ENCODE data around the gene EFCAB14. TPM values are rescaled to one million over a fixed set of nuclear protein-coding genes. Genes with fewer than 3 reads are reported as not detected.

EFCAB14 gene
- total RNA-seq, 1 experiment from 2014 or later = 52.5 TPM

DNA sequence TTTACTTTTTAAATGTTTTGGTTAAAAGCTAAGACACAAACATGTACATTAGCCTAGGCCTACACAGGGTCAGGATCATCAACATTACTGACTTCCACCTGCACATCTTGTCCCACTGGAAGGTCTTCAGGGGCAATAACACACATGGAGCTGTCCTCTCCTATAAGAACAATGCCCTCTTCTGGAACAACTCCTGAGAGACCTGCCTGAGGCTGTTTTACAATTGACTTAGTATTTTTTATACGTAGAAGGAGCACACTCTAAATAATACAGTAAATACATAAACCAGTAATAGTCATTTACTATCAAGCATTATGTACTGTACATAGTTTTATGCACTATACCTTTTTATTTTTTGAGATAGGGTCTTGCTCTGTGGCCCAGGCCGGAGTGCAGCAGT lies 88.2 kb downstream of the EFCAB14 start:
- H3K36me3 ChIP-seq (ENCODE audit: control insufficient read depth in 1 of 2, insufficient read depth in 2 of 2, low read length in 2 of 2) = peaks cover 4 to 15% of the 10 kb centered on the region in 2 experiments; a peak in 2 of 4 replicates
- no peaks in the 10 kb centered on the region for H3K9me3 ChIP-seq (ENCODE audit: control insufficient read depth in 1 of 2, insufficient read depth in 1 of 2, low read depth in 1 of 2, low read length in 2 of 2)
- CTCF ChIA-PET = interaction anchor here (1.1 kb wide), 1 partner anchor 94 kb away, joined by 4 read pairs; no protein-coding TSS in a partner anchor
- POLR2A ChIA-PET = no interaction called here
- H3K27ac ChIP-seq (ENCODE audit: low read depth, low read length) = no peak overlapping the region
- H3K4me1 ChIP-seq (ENCODE audit: control insufficient read depth in 1 of 2, insufficient read depth in 2 of 2, low read length in 2 of 2) = no peaks in the 10 kb centered on the region
- no peak overlapping the region for H2AFZ ChIP-seq (ENCODE audit: low read depth, low read length, poor library complexity, severe bottlenecking)
- TF ChIP-seq CBX3 (IDR thresholded peaks at IDR 0.05; ENCODE audit: low read depth) = no peak
- peak; percentile 3; the same call in 1 of the 2 replicates for TF ChIP-seq RAD21 (IDR thresholded peaks at IDR 0.05; ENCODE audit: low read depth)
- H3K79me2 ChIP-seq (ENCODE audit: insufficient read depth, low read length) = no peaks in the 10 kb centered on the region
- H4K20me1 ChIP-seq (ENCODE audit: insufficient read depth) = no peaks in the 10 kb centered on the region
- intact Hi-C loops (cut with micrococcal nuclease) = no loop called here
- no peaks in the 10 kb centered on the region for H3K27me3 ChIP-seq (ENCODE audit: insufficient read depth, low read length)
- RAD21 ChIA-PET (ENCODE audit: low non-redundant PET in 1 of 2, low total read pairs in 2 of 2, uncharacterized antibody in 2 of 2, unreplicated experiment in 2 of 2) = no interaction called here
- H3K9ac ChIP-seq (ENCODE audit: low read length) = no peak overlapping the region
- ATAC-seq (no peak), DNase-seq (ENCODE audit: low read depth, low spot score) (no peak)
- no peak overlapping the region for H3K4me2 ChIP-seq (ENCODE audit: low read length)
- no peak overlapping the region for H3K4me3 ChIP-seq (replicated peaks in 1 of 2; ENCODE audit: low read depth in 1 of 2, low read length in 2 of 2)
- H3K9me2 ChIP-seq (ENCODE audit: insufficient read depth) = no peaks in the 10 kb centered on the region
- BruUV-seq (replicated peaks) = no TSS peak

Other genes starting within 250 kb of the EFCAB14 start
- gene DMBX1, start 229.3 kb downstream of the EFCAB14 start, total RNA-seq (2021; ENCODE audit: unreplicated experiment) = 4.3 TPM
- gene KNCN, start 167.5 kb downstream of the EFCAB14 start, total RNA-seq (2021; ENCODE audit: unreplicated experiment) = not detected
- 30.9 TPM for gene MKNK1, start 114.8 kb downstream of the EFCAB14 start, total RNA-seq (2021; ENCODE audit: unreplicated experiment)
- 5.5 TPM for gene MOB3C, start 102.3 kb downstream of the EFCAB14 start, total RNA-seq (2021; ENCODE audit: unreplicated experiment)
- 35.5 TPM for gene ATPAF1, start 50.8 kb downstream of the EFCAB14 start, total RNA-seq (2021; ENCODE audit: unreplicated experiment)
- 0.47 TPM for gene TEX38, start 47.3 kb downstream of the EFCAB14 start, total RNA-seq (2021; ENCODE audit: unreplicated experiment)
- 0.30 TPM for gene CYP4B1, start 79.9 kb upstream of the EFCAB14 start, total RNA-seq (2021; ENCODE audit: unreplicated experiment)
- gene CYP4A11, start 222.4 kb upstream of the EFCAB14 start, total RNA-seq (2021; ENCODE audit: unreplicated experiment) = not detected